ENCODE results near the gene TC2N.

DNA sequence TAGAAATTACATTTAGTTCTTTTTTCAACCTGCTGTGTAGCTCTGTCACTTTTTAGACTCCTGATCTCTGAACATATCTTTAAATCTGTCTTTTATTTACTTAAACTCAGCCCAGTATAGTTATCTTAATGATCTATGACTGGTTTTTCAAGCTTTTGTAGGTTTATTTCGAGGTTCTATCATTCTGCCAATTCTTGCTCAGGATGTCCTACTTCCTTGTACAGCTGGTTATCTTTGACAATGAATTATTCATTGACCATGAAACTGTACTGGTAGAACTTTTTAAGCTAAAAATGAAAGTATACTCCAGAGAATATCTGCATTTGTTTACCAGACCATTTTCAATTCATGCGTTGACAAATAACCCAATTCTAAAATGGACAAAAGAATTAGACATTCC lies 37.8 kb downstream of the TC2N start:
- TF ChIP-seq, protein P1, sequence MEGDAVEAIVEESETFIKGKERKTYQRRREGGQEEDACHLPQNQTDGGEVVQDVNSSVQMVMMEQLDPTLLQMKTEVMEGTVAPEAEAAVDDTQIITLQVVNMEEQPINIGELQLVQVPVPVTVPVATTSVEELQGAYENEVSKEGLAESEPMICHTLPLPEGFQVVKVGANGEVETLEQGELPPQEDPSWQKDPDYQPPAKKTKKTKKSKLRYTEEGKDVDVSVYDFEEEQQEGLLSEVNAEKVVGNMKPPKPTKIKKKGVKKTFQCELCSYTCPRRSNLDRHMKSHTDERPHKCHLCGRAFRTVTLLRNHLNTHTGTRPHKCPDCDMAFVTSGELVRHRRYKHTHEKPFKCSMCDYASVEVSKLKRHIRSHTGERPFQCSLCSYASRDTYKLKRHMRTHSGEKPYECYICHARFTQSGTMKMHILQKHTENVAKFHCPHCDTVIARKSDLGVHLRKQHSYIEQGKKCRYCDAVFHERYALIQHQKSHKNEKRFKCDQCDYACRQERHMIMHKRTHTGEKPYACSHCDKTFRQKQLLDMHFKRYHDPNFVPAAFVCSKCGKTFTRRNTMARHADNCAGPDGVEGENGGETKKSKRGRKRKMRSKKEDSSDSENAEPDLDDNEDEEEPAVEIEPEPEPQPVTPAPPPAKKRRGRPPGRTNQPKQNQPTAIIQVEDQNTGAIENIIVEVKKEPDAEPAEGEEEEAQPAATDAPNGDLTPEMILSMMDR (conservative IDR thresholded peaks at IDR 0.05; ENCODE audit: low read depth, low read length), result no peak
- no peak for TF ChIP-seq POLR2A (IDR thresholded peaks at IDR 0.05; ENCODE audit: low read depth, low read length)
- TF ChIP-seq CHD1 (IDR thresholded peaks at IDR 0.05; ENCODE audit: low read depth, low read length), result no peak
- no peak for TF ChIP-seq MXI1 (IDR thresholded peaks at IDR 0.05; ENCODE audit: borderline replicate concordance, low read depth, low read length)
